ENCODE measurements around the gene ZNF644.

The ZNF644 gene

DNA sequence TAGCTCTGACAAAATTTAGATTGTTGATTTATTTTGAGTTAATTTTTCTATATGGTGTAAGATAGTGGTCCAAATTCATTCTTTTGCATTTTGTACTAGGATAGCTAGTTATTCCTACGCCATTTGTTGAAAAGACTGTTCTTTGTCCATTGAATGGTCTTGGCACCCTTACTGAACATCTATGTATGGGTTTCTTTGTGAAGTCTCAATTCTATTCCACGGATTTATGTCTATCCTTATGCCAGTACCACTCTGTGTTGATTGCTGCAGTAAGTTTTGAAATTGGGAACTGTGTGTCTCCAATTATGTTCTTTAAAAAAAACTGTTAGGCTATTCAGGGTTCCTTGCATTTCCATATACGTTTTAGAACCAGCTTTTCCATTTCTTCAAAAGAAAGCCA, 145.7 kb downstream of the ZNF644 start:
- TF ChIP-seq, protein P1, sequence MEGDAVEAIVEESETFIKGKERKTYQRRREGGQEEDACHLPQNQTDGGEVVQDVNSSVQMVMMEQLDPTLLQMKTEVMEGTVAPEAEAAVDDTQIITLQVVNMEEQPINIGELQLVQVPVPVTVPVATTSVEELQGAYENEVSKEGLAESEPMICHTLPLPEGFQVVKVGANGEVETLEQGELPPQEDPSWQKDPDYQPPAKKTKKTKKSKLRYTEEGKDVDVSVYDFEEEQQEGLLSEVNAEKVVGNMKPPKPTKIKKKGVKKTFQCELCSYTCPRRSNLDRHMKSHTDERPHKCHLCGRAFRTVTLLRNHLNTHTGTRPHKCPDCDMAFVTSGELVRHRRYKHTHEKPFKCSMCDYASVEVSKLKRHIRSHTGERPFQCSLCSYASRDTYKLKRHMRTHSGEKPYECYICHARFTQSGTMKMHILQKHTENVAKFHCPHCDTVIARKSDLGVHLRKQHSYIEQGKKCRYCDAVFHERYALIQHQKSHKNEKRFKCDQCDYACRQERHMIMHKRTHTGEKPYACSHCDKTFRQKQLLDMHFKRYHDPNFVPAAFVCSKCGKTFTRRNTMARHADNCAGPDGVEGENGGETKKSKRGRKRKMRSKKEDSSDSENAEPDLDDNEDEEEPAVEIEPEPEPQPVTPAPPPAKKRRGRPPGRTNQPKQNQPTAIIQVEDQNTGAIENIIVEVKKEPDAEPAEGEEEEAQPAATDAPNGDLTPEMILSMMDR (IDR thresholded peaks at IDR 0.05; ENCODE audit: extremely low read depth, missing control alignments): no peak
- no peak for DNase-seq (ENCODE audit: low spot score)
